HG02870 (cell line): ENCODE data around the gene MICAL3.

ENCODE experiments used
- ATAC-seq: cut with Tn5 transposase; IDR thresholded peaks from one replicate; pipeline ENCODE4 v1.9.1; 2021; ENCODE audit warnings: mild to moderate bottlenecking, moderate library complexity; ENCODE audit not compliant: unreplicated experiment

Gene MICAL3

DNA sequence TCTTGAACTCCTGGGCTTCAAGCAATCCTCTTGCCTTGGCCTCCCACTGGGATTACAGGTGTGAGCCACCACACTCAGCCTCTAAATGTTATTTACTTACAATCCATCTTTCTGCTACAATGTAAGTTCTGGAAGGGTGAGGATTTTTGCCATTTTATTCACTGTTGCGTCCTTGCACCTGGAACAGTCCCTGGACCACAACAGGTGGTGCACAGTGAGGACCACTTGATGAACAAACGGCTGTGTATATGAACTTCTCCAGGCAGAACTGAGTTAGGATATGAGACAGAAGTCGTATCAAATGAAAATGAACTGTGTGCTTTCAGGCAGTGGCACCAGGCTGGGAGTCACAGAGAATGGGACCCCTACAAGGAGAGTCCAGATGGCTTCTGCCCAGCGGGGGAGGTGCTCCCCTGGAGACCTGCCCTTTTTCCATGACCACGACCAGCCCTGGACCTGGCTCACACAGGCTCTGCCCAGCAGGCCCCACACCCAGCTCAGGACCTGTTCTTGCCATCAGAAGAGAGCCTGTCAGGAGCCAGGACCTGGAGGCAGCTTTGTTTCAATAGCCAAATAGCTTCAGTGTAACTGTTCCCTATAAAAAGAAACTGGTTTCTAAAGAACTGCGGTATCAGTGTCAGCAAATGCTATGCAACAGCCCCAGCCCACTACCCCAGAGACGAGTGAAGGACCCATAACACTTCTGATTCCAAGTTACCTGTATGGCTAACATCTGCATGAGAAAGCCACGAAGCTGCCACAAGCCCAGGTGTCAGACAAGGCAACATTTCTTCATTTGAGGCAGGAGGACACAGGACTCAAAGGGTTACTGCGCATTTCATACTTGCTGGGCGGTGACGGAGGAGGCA, 104.9 kb downstream of the MICAL3 start:
- ATAC-seq, result no peak

DNA sequence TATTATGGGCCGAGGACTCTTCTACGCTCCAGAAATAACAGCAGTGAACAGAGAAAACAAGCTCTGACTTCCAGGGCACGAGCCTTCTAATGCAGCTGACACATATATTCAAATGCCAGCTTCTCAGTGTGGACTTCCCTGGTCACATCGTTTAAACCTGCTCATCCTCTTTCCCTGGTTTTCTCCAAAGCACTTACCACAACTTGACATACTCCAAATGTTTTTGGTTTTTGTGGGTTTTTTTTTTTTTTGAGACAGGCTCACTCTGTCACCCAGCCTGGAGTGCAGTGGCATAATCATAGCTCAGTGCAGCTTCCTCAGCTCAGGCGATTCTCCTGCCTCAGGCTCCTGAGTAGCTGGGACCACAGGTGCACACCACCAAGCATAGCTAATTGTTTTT, 105.5 kb downstream of the MICAL3 start:
- ATAC-seq, result no peak

DNA sequence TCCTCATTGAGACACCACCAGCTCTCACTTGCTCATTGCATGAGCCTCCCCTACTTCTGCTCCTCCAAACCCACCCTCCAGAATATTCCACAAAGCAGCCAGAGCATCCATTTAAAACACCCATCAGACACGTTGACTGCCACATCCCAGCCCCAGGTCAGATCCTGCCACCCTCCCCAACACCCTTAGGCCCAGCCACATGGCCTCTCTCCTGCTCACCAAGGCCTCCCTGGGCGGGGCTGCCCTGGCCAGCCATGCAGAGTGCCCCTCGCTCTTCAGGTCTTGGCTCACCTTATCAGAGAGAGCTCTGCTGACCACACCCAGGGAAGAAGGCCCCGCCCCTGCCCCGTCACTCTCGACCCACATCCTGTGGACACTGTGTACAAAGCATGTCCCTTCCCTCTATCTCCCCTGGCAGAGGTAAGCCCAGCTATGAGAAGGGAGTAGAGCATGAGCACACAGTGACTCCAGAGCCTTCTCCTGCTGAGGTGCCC, 106.8 kb downstream of the MICAL3 start:
- no peak for ATAC-seq

DNA sequence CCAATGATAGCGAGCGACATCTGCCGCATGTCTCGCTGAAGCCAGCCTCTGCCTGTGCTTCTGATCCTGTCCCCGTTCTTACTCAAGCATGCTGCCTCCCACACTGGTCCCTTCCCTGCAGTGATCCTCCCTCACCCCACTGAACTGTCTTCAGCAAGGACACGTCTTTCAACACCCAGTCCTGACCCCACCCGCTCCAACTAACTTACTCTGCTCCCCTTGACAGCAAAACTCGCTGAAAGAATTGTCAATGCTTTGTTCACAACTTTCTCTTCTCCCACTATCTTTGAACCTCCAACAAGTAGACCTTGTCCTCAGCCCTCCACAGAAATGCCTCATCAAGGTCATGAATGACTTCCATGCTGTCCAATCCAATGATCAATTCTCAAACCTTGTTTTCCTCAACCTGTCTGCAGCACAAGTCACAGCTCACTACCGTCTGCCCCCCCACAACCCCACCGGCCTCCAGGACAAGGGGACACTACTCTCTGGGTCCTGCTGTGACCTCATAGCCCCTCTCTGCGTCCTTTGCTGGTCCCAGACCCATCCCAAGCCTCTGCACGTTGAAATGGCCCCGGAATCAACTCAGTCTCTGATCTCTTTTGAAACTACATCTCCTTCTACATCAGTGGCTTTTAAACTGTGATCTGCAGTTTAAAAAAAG, 108.0 kb downstream of the MICAL3 start:
- ATAC-seq, result no peak

DNA sequence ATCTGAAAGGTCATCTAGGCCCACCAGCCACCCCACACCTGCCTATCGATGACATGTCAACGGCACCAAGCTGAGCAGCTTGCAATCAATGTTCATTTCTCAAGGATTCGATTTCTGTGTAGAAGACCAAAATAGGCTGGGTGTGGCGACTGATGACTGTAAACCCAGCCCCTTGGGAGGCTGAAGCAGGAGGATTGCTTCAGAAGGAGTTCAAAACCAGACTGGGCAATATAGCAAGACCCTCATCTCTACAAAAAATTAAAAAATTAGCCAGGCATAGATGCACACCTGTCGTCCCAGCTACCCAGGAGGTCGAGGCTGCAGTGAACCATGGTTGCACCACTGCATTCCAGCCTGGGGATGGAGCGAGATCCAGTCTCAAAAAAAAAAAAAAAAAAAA, 108.7 kb downstream of the MICAL3 start:
- ATAC-seq, result no peak

DNA sequence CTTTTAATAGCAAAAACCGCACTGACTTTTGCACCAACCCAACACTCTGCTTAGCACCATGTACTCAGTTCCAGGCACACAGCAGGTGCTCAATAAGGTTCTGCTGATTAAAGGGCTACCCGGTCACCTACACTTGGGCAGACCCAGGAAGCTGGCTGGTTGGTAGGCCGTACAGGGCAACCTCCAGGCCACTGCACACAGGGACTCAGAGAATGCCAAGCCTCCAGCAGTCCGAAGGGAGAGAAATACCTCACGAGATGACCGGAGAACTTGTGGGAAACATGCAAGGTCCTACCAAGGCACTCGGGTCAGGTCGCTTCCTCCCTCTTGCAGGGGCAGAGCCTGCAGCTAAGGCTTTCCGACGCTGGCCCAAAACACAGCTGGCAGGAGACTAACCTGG, 109.2 kb downstream of the MICAL3 start:
- ATAC-seq, result no peak

DNA sequence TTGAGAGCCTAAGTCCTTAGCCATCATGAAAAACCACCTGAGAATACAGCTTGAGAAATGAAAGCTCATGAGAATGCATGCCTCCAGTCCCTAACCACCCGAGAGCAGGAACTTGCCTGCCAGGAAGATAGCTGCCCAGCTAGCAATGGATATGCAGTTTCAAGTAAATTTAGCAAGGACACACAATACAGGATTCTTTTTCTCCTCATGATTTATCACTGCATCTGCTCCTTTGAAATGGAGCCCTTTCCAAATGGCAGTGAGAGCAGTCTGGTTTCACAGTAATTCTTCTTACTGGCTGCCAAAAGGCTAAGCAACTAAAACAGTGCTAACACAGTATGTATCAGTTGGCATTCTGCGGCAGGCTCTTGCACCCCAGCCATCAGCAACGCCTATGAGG, 109.9 kb downstream of the MICAL3 start:
- ATAC-seq, result no peak

DNA sequence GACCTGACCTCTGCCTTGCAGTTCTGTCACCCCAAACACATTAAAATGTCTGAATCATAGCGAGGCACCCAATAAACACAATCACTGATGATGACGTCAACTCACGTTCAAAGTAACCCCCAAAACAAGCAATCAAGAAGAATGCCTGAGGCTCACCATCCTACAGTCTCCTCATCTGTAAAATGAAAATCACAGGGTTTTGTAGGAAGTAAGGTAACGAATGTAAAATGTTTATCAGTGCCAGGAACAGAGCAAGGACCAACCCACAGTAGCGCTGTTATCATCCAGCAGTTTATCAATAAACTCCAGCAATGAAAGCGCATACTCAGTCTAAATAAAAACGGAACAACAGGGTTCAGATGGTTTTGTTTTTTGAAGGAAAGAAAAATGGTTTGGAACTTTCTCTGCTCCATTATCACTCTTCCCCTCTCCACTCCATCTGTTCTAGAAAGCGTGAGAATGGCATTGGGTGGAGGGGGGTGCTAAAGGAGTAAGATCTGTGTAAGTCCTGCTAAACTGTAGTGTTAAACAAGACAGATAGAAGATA, 110.5 kb downstream of the MICAL3 start:
- ATAC-seq, result no peak

DNA sequence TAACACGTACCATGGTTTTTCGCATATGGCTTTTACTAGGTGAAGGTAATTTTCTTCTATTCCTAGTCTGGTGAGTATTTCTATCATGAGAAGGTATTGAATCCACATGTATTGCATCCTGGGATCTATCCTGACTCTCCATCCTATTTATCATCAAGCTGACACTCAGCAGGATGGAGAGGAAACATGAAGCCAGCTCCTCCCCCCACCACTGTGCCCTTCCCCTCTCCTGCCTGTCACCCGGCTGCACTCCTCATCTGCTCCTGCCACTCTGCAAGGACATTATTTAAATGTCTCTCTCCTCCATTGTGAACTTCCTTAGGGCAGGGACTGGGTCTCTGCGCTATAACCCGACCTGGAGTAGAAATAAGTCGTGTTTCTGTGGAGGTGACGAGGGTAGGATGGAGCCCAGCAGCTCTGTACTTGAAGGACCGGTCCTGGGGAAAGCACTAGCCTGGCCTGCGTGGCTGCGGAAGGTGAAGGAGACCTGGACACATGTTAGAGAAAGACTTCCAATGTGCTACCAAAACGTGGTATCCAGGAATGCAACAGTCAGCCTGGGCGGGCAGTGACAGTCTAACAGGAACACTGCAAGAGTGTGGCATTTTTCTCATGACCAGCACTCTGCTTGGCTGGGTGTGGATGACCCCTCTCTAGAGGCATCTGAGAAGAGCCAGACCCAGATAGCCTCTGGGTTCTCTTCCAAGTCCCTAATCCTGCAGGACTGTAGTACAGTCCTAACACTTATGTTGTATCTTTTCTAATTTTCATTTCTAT, 111.2 kb downstream of the MICAL3 start:
- no peak for ATAC-seq

DNA sequence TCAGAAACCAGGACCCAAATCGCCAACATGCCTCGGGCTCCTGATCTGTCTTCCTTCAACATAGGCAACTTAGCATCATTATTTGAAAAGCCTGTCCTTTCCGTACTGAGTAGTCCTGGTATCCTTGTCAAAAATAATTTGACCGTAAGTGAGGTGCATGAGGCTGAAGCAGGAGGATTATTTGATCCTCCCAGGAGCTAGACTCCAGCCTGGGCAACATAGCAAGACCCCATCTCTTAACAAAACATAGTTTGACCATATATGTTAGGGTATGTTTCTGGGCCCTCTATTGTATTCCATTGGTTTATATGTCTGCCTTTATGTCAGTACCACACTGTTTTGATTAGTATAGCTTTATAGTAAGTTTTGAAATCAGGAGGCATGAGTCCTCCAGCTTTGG, 112.5 kb downstream of the MICAL3 start:
- no peak for ATAC-seq

DNA sequence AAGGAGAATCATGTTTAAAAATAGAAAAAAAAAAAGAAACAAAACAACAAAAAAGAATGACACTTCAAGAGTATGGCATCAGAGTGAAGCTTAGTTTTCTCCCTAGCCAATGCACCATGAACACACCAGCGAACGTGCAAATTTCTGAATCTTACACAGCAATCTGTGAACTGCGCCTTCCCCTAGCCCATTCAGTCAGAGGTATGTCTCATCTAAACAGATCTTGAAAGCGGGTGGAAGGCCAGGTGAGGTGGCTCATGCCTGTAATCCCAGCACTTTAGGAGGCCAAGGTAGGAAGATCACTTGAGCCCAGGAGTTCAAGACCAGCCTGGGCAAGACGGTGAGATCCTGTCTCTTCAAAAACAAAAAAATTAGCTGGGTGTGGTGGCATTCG, 113.1 kb downstream of the MICAL3 start:
- ATAC-seq, result no peak

DNA sequence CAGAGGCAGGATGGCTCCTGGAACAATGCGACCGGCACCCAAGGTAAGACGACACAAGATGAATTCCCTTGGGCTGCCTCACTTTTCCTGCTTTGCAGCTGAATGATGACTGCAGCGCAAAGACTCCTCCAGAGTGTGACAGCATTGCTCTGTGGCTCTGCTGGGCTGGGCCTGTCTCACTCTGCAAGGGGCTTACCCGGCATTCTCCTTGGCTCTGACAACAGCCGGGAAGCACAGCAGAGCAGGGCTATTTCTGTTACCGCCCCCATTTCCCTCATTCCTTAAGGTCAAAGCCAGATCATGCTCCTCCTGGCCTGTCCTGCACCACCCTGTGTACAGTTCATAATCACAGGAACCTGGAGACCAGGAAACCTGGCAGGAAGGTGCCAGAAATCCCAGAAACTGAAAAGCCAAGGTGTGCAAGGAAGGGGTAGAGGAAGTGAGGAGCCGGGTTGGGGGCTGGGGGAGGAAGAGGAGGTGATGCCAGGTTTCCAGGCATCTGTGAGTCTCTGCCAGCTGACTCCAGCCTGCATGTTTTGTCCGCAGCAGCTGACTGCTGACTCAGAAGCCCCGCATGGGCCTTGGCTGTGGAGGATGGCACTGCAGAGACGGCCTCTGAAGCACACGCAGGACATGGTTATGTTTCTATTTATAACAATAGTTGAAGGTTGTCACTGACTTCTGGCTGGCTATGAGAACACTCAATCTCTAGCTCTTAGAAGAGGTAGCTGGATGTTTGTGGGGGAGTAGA, 113.6 kb downstream of the MICAL3 start:
- ATAC-seq, result no peak

DNA sequence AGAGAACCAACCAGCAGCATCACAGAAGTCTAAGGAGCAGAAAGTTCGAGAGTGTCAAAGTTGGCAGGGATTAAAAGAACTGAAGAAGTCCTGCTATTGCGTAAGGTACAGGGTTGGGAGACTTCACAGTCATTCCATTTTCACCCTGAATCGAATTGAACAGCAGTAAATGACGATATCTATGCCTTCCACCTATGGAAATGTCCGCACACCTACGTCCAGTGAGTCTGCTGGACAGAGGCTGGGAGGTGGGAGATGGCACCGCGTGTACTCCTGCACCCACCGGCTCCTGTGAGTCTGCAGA, 116.7 kb downstream of the MICAL3 start:
- ATAC-seq, result no peak

DNA sequence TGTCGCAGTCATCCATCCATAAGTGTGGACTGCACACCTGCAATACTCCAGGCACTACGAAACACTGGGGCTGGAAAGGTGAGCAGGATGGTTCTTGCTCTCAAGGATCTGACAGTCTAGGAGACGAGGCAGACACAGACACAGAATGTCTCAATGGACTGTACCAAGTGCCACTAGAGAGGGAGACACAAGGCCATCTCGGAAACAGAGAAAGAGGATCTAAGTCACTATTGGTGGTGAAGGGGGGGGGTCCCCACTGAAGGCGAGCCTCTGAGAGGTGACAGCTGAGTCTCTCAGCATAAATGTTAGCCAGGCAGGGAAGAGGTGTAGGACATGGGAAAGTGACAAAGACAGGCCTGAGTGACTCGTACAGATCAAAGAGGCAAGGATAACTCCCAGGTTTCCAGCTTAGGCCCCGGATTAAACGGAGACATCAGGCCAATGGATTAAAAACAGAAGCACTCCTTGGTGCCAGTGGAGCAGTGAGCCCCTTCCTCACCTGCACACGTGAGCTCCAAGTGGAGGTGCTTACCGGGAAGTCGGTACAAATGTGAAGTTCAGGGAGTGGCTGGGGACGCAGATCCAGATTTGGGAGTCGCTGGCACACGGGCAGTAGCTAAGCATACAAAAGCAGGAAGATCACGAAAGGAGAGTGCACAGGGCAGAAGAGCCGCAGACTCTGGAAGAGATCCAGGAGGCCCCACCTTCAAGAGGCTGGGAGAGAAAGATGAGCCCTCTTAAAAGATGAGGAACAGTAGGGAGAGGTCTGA, 117.2 kb downstream of the MICAL3 start:
- ATAC-seq, result no peak

DNA sequence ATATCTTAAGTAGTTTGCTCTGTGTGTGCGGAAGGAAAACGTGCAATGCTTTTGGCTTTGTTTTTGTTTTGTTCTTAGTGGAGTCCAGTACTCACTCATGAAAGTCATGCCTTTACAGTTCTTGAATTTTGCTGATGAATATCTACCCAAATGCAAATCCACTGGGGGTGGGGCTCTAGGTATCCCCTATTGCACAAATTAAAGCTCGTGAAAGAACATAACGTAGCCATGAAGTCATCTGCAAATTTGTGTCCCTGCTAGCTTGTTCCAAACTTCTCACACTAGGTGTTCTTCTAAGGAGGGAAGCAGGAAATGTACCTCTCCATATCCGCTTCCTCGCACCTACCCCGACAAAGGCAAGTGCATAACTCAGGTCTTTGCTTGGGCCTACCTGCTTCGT, 118.9 kb downstream of the MICAL3 start:
- no peak for ATAC-seq

DNA sequence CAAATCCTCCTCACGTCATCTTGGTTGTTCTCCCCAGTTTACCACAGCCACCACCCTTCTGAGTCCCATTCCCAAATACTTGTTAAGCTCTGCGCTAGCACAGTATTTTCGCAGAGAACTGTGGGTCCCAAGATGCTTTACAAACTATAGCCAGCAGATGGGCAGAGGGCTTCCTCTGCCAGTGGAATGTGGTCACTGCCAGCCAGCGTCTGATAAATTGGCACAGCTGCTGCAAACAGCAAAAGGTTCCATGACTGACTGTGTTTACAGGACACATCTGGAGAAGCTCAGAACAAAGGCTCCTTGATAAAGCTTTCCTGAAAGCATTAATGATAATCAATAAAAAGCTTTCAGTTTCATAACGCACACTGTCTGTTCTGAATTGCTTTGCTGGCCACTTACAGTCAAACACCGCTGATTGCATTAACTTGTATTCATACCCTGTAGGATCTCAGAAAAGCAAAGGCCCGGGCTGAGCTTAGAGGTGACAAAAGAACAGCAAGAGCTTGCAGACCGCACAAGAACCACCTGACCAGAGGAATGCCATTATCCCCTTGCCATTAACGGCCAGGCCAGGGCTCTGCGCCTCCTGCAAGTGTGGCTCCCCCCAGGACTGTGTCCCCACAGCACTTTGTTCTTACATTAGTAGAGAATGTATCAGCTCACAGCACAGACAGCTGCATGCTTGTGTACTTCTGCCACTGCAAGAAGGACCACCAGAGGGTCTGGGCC, 120.6 kb downstream of the MICAL3 start:
- ATAC-seq, result no peak

DNA sequence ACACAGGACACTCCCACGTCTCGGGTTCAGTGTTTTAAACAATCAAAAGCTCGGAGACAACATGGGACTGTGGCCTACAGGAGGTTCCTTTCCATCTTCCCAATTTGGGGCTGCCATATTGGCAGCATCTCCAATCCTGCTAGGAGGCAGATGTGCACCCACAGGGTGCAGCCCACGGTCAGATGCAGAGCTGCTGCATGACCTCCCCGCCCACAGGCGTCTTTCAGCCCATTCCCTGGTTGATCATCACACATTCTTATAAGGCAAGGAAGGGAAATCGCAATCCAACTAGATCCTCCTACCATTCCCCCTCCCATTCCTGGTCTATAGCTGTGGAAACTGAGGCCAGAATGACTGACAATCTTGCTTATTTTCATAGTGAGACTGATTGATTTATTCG, 121.4 kb downstream of the MICAL3 start:
- no peak for ATAC-seq

DNA sequence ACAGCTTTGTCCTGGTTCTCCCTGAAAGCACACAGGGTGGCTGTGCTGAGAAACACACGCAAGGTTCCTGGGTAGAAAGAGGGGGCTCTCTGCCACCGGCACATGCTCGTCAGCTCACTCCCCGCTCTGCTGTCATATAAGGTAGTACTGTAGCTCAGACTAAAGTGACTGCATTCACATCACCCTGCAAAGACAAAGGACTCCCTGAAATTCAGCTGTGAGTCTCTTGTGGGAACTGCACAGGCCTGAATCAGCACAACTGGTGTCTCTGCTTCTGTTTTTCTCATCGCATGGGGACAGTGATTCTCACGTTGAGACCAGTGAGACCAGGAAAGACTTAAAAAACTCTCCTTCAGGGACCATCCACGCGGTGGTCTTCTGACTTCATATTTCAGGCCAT, 126.0 kb downstream of the MICAL3 start:
- no peak for ATAC-seq

DNA sequence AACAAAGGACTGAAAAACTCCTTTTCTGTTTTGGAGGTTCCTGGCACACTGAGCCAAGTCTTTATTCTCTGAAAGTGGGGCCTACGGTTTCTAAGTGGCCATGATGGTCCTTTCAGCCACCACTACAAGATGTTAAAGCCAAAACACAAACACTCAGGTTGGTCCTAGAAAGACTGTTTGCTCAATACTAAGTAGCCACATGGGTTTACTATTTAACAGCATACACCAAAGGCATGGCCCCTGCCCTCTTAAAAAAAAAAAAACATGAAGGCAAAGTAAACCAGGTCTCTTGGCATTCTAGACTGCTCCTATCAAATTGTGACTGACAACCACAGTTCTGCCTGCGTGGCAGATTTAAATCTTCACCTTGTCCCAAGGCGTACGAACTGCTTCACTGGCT, 126.5 kb downstream of the MICAL3 start:
- ATAC-seq, result no peak
